C4-2B (cell line): Measurements from ENCODE around the gene UBASH3B.

Experiments
- H3K27ac ChIP-seq: fragments of 450-650 bp; 2 replicates; pipeline ENCODE4 v1.5.1; 2017
- CTCF ChIP-seq: fragments of 450-650 bp; conservative IDR thresholded peaks from 2 replicates; pipeline ENCODE4 v1.5.1; 2017; ENCODE audit warnings: mild to moderate bottlenecking
- ZFX ChIP-seq: fragments of 450-650 bp; IDR thresholded peaks from 2 replicates; pipeline ENCODE4 v1.6.1; 2017

The UBASH3B gene

GRCh38 chr11:122799406-122800105, 144.0 kb downstream of the UBASH3B start:
- H3K27ac ChIP-seq, result no peak overlapping the region
- no peak for TF ChIP-seq ZFX
- TF ChIP-seq CTCF, result no peak

GRCh38 chr11:122802876-122803275, 147.4 kb downstream of the UBASH3B start:
- H3K27ac ChIP-seq, result no peak overlapping the region
- no peak for TF ChIP-seq ZFX
- no peak for TF ChIP-seq CTCF

- no peak for TF ChIP-seq ZFX
- no peak for TF ChIP-seq CTCF
- no peak overlapping the region for H3K27ac ChIP-seq
Observed at GRCh38 chr11:122803306-122803705, 147.8 kb downstream of the UBASH3B start.

- H3K27ac ChIP-seq, result no peak overlapping the region
- no peak for TF ChIP-seq ZFX
- no peak for TF ChIP-seq CTCF
Observed at GRCh38 chr11:122803716-122804115, 148.2 kb downstream of the UBASH3B start.

GRCh38 chr11:122804161-122804560, 148.6 kb downstream of the UBASH3B start:
- TF ChIP-seq CTCF (no peak), ZFX (no peak)
- no peak overlapping the region for H3K27ac ChIP-seq

GRCh38 chr11:122804796-122805195, 149.3 kb downstream of the UBASH3B start:
- no peak overlapping the region for H3K27ac ChIP-seq
- TF ChIP-seq ZFX (no peak), CTCF (no peak)

DNA sequence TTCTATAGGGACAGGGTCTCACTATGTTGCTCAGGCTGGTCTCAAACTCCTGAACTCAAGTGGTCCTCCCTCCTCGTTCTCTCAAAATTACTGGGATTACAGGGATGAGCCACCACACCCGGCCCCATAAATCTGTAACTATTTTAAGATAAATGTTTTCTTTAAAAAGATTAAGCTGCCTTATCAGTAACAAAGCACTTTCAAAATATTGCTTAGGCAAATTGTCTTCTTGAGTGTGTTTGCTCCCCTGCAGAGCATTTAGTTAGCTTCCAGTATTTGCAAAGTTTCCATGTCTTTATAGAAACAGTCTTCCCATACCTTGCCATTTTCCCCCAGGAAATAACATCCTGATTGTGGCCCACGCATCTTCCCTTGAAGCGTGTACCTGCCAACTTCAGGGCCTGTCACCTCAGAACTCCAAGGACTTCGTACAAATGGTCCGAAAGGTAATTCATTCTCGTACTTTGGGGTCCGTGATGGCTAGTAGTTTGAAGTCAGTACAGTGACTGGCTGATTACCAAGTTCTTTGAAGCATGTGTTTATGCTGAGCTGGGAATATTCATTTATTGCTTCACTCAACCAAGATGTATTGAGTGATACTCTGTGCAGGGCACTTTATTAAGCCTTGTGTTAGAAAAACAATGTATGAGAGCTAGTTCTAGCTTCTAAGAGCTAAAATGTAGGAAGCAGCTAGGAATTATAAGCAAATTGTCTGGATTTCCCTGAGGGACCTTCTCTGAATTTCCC, 152.4 kb downstream of the UBASH3B start:
- no peak for TF ChIP-seq CTCF
- no peak for TF ChIP-seq ZFX
- H3K27ac ChIP-seq, result no peak overlapping the region
